RWPE1 (cell line): ENCODE measurements around the gene HES5.

Experiments
- CTCF ChIA-PET: fragments of 350-600 bp; sonication (Branson Sonifier 250); formaldehyde crosslinking; extraction: SDS; loops from one replicate; lab custom pipeline; 2021; lab: Yijun Ruan, JAX
- POLR2A ChIA-PET: fragments of 400-600 bp; formaldehyde crosslinking; extraction: SDS; loops from one replicate; lab custom pipeline; 2020; ENCODE audit warnings: antibody characterized with exemption; ENCODE audit not compliant: low non-redundant PET; lab: Yijun Ruan, JAX
- DNase-seq: peaks from one replicate; pipeline ENCODE4 v3.0.0; 2012; ENCODE audit warnings: low spot score
- H3K27ac ChIP-seq: fragments of 450-650 bp; 2 replicates; pipeline ENCODE4 v1.5.1; 2017
- CTCF ChIP-seq: fragments of 450-650 bp; conservative IDR thresholded peaks from 2 replicates; pipeline ENCODE4 v1.5.1; 2017; ENCODE audit warnings: low read depth, mild to moderate bottlenecking

The HES5 gene

DNA sequence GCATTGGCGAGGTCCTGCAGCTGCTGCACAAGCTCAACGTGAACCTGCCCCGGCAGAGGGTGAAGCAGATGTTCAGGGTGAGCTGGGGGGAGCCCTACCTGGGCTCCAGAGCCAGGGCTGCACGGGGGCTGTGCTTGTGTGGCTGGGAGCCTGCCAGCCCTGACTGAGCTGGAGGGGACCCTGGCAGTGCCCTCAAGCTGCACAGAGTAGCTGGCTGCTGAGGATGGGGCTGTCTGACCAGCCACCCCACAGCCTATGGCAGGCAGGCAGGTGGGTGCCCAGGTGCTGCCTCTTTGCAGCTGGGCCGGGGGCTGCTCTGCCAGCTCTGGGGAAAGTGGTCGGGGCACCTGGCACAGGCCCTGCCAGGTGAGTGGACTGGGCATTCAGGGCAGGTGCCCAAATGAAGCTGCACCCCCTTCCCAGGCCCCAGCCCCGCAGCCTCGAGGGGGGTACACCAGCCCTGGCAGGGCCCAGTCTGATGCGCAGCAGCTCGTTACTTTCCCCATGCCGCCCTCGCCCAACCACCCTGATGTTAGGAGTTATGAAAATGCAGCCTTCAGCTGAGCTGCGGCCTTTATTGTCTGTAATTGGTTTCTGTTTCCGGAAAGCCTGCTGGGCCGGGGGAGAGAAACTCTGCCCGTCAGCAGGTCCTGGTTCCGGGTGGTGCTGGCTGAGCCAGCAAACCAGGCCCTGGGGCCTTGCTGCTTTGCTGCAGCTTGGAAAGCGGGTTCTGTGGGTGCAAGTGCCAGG, 49.7 kb downstream of the HES5 start:
- no peak for TF ChIP-seq CTCF
- H3K27ac ChIP-seq = peak overlapping the region; percentile 78
- DNase-seq = no peak
- ChIA-PET CTCF (interaction anchor here (0.6 to 0.7 kb wide), 2 partner anchors 74 to 91 kb away, joined by 3 to 8 read pairs; no protein-coding TSS in a partner anchor), POLR2A (no interaction called here)

DNA sequence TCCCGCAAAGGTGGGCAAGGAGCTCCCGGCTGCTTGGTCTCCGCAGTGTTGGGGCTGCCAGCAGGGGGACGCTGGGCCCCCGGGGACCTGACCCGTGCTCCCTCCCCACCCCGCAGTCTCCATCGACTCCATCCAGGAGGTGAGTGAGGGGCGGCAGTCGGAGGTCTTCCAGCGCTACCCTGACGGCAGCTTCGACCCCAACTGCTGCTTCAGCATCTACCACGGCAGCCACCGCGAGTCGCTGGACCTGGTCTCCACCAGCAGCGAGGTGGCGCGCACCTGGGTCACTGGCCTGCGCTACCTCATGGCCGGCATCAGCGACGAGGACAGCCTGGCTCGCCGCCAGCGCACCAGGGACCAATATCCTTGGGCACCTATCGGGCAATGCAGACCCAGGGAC, 50.4 kb downstream of the HES5 start:
- no peak for TF ChIP-seq CTCF
- peak overlapping the region; percentile 78 for H3K27ac ChIP-seq
- DNase-seq = no peak
- POLR2A ChIA-PET = no interaction called here
- CTCF ChIA-PET = interaction anchor here (0.5 kb wide), 1 partner anchor 9 kb away, joined by 3 read pairs; no protein-coding TSS in a partner anchor

GRCh38 chr1:2479186-2479585, 50.9 kb downstream of the HES5 start:
- POLR2A ChIA-PET = no interaction called here
- no peak for DNase-seq
- TF ChIP-seq CTCF = no peak
- CTCF ChIA-PET = no interaction called here
- peak overlapping the region; percentile 78 for H3K27ac ChIP-seq
